Smooth muscle cell (in vitro differentiated cells): ENCODE data around the gene MXRA8. TPM values are rescaled to one million over a fixed set of nuclear protein-coding genes. Genes with fewer than 3 reads are reported as not detected.

Experiments
- DNase-seq: peaks from one replicate; lab custom pipeline; 2025; ENCODE audit not compliant: unreplicated experiment; lab: John Stamatoyannopoulos, UW
- H2AFZ ChIP-seq: fragments of 200-600 bp; sonication (generic); 2 replicates; pipeline ENCODE4 v1.6.0; 2016; ENCODE audit warnings: antibody characterized with exemption, low read depth, mild to moderate bottlenecking
- H3F3A ChIP-seq: fragments of 200-600 bp; sonication (generic); 2 replicates; pipeline ENCODE4 v1.6.0; 2017; ENCODE audit warnings: antibody characterized with exemption, low read depth
- H3K27ac ChIP-seq: fragments of 200-600 bp; sonication (generic); 2 replicates; pipeline ENCODE4 v1.5.1; 2016; ENCODE audit warnings: low read depth, mild to moderate bottlenecking
- H3K27me3 ChIP-seq: fragments of 200-600 bp; sonication (generic); 2 replicates; pipeline ENCODE4 v1.6.1; 2016; ENCODE audit warnings: low read depth, mild to moderate bottlenecking
- H3K36me3 ChIP-seq: fragments of 200-600 bp; sonication (generic); 2 replicates; pipeline ENCODE4 v1.5.1; 2016; ENCODE audit warnings: low read depth
- H3K4me1 ChIP-seq: fragments of 200-600 bp; sonication (generic); 2 replicates; pipeline ENCODE4 v1.5.1; 2016; ENCODE audit warnings: low read depth
- H3K4me2 ChIP-seq: fragments of 200-600 bp; sonication (generic); 2 replicates; pipeline ENCODE4 v1.6.0; 2016; ENCODE audit warnings: mild to moderate bottlenecking
- H3K4me3 ChIP-seq: fragments of 200-600 bp; sonication (generic); 2 replicates; pipeline ENCODE4 v1.5.1; 2016; ENCODE audit warnings: mild to moderate bottlenecking
- H3K79me2 ChIP-seq: fragments of 200-600 bp; sonication (generic); 2 replicates; pipeline ENCODE4 v1.6.0; 2016; ENCODE audit warnings: low read depth, mild to moderate bottlenecking
- H3K9ac ChIP-seq: fragments of 200-600 bp; sonication (generic); 2 replicates; pipeline ENCODE4 v1.6.0; 2016; ENCODE audit warnings: low read depth
- H3K9me3 ChIP-seq: fragments of 200-600 bp; sonication (generic); replicated peaks from 2 replicates; pipeline ENCODE4 v1.5.1; 2016; ENCODE audit warnings: low read depth
- H4K20me1 ChIP-seq: fragments of 200-600 bp; sonication (generic); 2 replicates; pipeline ENCODE4 v1.6.0; 2016; ENCODE audit warnings: low read depth
- CTCF ChIP-seq: fragments of 200-600 bp; sonication (generic); IDR thresholded peaks from 2 replicates; pipeline ENCODE4 v1.5.1; 2017; ENCODE audit warnings: borderline replicate concordance, mild to moderate bottlenecking, antibody characterized with exemption; ENCODE audit not compliant: insufficient read depth, poor library complexity, severe bottlenecking
- WGBS: methylation state at CpG from one replicate; pipeline ENCODE4 v1.1.7; 2016; ENCODE audit warnings: low lambda C conversion rate; 5-methylcytosine and 5-hydroxymethylcytosine counted together
- polyA plus RNA-seq: library from polyadenylated mRNA; unstranded; fragments of >200 nt; fragmentation: Nextera tagmentation; extraction: Ambion mirVana; gene quantifications from 2 replicates; pipeline ENCODE4 v1.2.1, GENCODE V29; 2016
- total RNA-seq: library from RNA; depleted of rRNA; stranded (reverse); fragments of >200 nt; gene quantifications from 2 replicates; pipeline ENCODE4 v1.2.3, GENCODE V29; 2014

Gene MXRA8
- total and polyA plus RNA-seq, 2 experiments from 2014 or later: 266 to 597 TPM

- Histone ChIP-seq H3K27me3 (no peaks in the 10 kb centered on the region), H3K4me1 (peaks cover 12% of the 10 kb centered on the region), H3K4me3 (no peak overlapping the region), H3K9ac (no peak overlapping the region), H4K20me1 (no peaks in the 10 kb centered on the region), H3K79me2 (peaks cover 29% of the 10 kb centered on the region), H3K36me3 (no peaks in the 10 kb centered on the region), H3F3A (peaks cover 13% of the 10 kb centered on the region), H3K4me2 (peak overlapping the region; percentile 94), H2AFZ (no peak overlapping the region), H3K27ac (no peak overlapping the region), H3K9me3 (no peaks in the 10 kb centered on the region)
- no peak for TF ChIP-seq CTCF
- 95% methylated on average over 26 of the region's 26 CpGs for WGBS
- DNase-seq: no peak
Observed at GRCh38 chr1:1373051-1373814, 14.9 kb upstream of the MXRA8 start.

GRCh38 chr1:1371746-1372711 is 13.7 kb upstream of the MXRA8 start:
- peak; percentile 88 for TF ChIP-seq CTCF
- peak; percentile 55 for DNase-seq
- H3K9me3 ChIP-seq: no peaks in the 10 kb centered on the region

GRCh38 chr1:1371364-1371745 is 13.0 kb upstream of the MXRA8 start:
- H3F3A ChIP-seq: peaks cover 6% of the 10 kb centered on the region
- H3K36me3 ChIP-seq: no peaks in the 10 kb centered on the region
- H3K4me3 ChIP-seq: no peak overlapping the region
- H3K9me3 ChIP-seq: no peaks in the 10 kb centered on the region
- no peak overlapping the region for H3K9ac ChIP-seq
- H3K79me2 ChIP-seq: peaks cover 29% of the 10 kb centered on the region
- H3K4me1 ChIP-seq: peaks cover 12% of the 10 kb centered on the region
- H2AFZ ChIP-seq: no peak overlapping the region
- no peak for DNase-seq
- H3K27me3 ChIP-seq: no peaks in the 10 kb centered on the region
- 96% methylated on average over 12 of the region's 12 CpGs for WGBS
- H3K27ac ChIP-seq: no peak overlapping the region
- no peak for TF ChIP-seq CTCF
- H3K4me2 ChIP-seq: no peak overlapping the region
- H4K20me1 ChIP-seq: no peaks in the 10 kb centered on the region

More at GRCh38 chr1:1371746-1372711, 13.7 kb upstream of the MXRA8 start:
- no peak overlapping the region for H3K4me2 ChIP-seq
- H3F3A ChIP-seq: peaks cover 13% of the 10 kb centered on the region
- no peak overlapping the region for H3K9ac ChIP-seq
- H3K36me3 ChIP-seq: no peaks in the 10 kb centered on the region
- peaks cover 29% of the 10 kb centered on the region for H3K79me2 ChIP-seq
- H3K4me3 ChIP-seq: no peak overlapping the region
- no peak overlapping the region for H3K27ac ChIP-seq
- peaks cover 12% of the 10 kb centered on the region for H3K4me1 ChIP-seq
- H4K20me1 ChIP-seq: no peaks in the 10 kb centered on the region
- 61% methylated on average over 26 of the region's 26 CpGs for WGBS
- H3K27me3 ChIP-seq: no peaks in the 10 kb centered on the region
- no peak overlapping the region for H2AFZ ChIP-seq
